Nephron progenitor cell (in vitro differentiated cells): ENCODE results near the gene ENPP1.

Source experiments
- DNase-seq: peaks from one replicate; pipeline ENCODE4 v3.0.0; 2021
- H3K27ac Mint-ChIP-seq: 2 replicates; pipeline ENCODE4 v1.8.0; 2021; ENCODE audit warnings: mild to moderate bottlenecking, moderate library complexity, mixed read lengths
- H3K27me3 Mint-ChIP-seq: 2 replicates; pipeline ENCODE4 v1.8.0; 2021; ENCODE audit warnings: mild to moderate bottlenecking, low read depth, mixed read lengths; ENCODE audit not compliant: poor library complexity
- H3K36me3 Mint-ChIP-seq: 2 replicates; pipeline ENCODE4 v1.8.0; 2021; ENCODE audit warnings: low read depth, mixed read lengths
- H3K4me1 Mint-ChIP-seq: 2 replicates; pipeline ENCODE4 v1.8.0; 2021; ENCODE audit warnings: mixed read lengths
- H3K4me3 Mint-ChIP-seq: 2 replicates; pipeline ENCODE4 v1.8.0; 2021; ENCODE audit warnings: mild to moderate bottlenecking, moderate library complexity, mixed read lengths
- H3K9me3 Mint-ChIP-seq: 2 replicates; pipeline ENCODE4 v1.8.0; 2021; ENCODE audit warnings: mild to moderate bottlenecking, moderate library complexity, mixed read lengths
- TF ChIP-seq, protein P1 (sequence below): fragments of 200-600 bp; sonication (generic); IDR thresholded peaks from 2 replicates; pipeline ENCODE4 v1.5.0; 2021; ENCODE audit warnings: antibody characterized with exemption

The ENPP1 gene

DNA sequence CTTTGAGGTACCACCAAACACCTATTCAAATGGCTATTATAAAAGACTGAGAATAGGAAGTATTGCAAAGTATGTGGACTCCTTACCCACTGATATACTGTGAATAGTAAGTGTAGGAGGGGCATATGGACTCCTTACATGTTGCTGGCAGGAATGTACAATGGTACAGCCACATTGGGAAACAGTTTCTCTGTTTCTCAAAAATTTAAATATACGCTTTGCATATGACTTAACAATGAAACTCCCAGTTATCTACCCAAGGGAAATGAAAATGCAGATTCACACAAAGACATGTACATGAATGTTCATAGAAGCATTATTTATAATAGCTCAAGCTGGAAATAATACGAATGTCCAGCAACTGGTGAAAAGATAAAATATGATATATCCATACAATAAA, 5.5 kb upstream of the ENPP1 start:
- no peak overlapping the region for H3K4me3 Mint-ChIP-seq
- H3K36me3 Mint-ChIP-seq: no peaks in the 10 kb centered on the region
- peaks cover 9% of the 10 kb centered on the region for H3K9me3 Mint-ChIP-seq
- H3K27me3 Mint-ChIP-seq: peaks cover 19% of the 10 kb centered on the region
- no peak for DNase-seq
- TF ChIP-seq, protein P1, sequence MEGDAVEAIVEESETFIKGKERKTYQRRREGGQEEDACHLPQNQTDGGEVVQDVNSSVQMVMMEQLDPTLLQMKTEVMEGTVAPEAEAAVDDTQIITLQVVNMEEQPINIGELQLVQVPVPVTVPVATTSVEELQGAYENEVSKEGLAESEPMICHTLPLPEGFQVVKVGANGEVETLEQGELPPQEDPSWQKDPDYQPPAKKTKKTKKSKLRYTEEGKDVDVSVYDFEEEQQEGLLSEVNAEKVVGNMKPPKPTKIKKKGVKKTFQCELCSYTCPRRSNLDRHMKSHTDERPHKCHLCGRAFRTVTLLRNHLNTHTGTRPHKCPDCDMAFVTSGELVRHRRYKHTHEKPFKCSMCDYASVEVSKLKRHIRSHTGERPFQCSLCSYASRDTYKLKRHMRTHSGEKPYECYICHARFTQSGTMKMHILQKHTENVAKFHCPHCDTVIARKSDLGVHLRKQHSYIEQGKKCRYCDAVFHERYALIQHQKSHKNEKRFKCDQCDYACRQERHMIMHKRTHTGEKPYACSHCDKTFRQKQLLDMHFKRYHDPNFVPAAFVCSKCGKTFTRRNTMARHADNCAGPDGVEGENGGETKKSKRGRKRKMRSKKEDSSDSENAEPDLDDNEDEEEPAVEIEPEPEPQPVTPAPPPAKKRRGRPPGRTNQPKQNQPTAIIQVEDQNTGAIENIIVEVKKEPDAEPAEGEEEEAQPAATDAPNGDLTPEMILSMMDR: no peak
- H3K27ac Mint-ChIP-seq: no peak overlapping the region
- H3K4me1 Mint-ChIP-seq: peaks cover 5% of the 10 kb centered on the region

DNA sequence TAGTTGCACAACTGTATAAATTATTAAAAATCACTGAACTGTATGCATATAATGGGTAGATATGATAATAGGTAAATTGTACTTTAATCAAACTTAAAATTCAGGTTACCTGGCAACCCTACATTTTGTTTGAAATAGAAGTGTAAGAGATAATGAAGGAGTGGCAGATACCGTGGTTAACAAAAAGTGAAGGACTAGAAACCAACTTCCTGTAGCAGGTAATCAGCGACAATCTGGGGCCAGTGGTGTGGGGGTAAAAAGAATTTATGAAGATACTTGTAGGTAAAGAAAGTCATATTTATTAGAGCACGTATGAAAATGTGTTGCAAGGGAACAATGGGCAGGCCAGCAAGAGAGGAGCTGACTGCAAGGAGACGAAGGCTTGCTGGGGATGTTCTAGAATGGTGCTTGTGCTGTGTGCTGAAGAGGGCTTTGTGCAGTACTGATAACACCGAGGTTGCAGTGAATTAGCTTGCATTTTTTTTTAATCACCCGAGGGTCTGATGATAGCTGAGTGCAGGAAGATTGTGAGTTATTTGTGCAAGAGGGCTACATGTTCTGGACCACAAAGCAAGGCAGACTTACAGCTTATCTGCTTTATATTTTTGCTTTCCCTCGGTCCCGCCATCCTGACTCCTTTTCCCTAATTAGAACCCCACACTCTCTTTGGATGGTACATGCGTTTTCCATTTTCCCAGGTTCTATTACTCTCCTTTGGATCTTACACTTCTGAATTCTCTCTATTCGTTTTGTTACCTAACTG, 4.6 kb upstream of the ENPP1 start:
- Mint-ChIP-seq H3K27me3 (peaks cover 22% of the 10 kb centered on the region), H3K9me3 (peaks cover 9% of the 10 kb centered on the region), H3K27ac (no peak overlapping the region), H3K36me3 (no peaks in the 10 kb centered on the region), H3K4me3 (no peak overlapping the region), H3K4me1 (peaks cover 8% of the 10 kb centered on the region)
- DNase-seq: no peak
- TF ChIP-seq, protein P1: no peak

DNA sequence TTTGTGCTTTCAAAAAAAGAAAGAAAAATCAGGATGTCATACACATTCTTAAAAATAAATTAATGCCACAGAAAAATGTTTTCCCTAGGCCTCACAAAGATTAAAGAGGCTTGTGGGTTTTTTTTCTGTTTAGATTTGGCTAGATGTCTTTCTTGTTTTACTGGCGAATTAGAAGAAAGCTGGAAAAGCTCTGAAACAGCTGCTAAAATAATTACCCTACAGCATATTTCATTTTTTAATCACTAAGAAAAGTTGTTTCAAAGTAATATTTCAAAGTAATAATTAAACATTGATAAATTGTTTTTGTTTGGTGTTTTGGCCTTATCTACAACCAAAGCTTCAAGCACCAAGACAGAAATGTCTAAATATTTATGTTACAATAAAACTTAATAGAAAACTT, 3.7 kb upstream of the ENPP1 start:
- H3K4me1 Mint-ChIP-seq: peaks cover 15% of the 10 kb centered on the region
- peaks cover 9% of the 10 kb centered on the region for H3K9me3 Mint-ChIP-seq
- peaks cover 26% of the 10 kb centered on the region for H3K27me3 Mint-ChIP-seq
- H3K4me3 Mint-ChIP-seq: no peak overlapping the region
- H3K27ac Mint-ChIP-seq: no peak overlapping the region
- H3K36me3 Mint-ChIP-seq: no peaks in the 10 kb centered on the region
- TF ChIP-seq, protein P1: no peak
- no peak for DNase-seq

DNA sequence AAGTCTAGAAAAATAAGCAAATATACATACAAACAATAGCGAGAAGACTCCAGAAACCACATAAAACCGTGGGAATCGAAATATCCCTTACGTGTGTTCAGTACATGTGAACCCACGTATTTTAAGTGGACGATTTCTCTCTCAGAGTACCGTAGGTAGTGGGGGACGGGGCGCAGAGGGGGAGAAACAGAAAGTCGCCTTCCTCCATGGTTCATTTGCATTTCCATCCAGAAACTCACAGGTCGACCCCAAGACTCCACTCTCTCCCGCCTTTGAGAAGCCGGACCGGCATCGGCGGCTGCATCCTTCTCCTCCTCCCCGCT, 538 bp upstream of the ENPP1 start:
- H3K27me3 Mint-ChIP-seq: peaks cover 29% of the 10 kb centered on the region
- H3K4me3 Mint-ChIP-seq: peak overlapping the region; percentile 92
- H3K27ac Mint-ChIP-seq: no peak overlapping the region
- peaks cover 9% of the 10 kb centered on the region for H3K9me3 Mint-ChIP-seq
- DNase-seq: no peak
- H3K4me1 Mint-ChIP-seq: peaks cover 15% of the 10 kb centered on the region
- TF ChIP-seq, protein P1: no peak
- H3K36me3 Mint-ChIP-seq: no peaks in the 10 kb centered on the region

DNA sequence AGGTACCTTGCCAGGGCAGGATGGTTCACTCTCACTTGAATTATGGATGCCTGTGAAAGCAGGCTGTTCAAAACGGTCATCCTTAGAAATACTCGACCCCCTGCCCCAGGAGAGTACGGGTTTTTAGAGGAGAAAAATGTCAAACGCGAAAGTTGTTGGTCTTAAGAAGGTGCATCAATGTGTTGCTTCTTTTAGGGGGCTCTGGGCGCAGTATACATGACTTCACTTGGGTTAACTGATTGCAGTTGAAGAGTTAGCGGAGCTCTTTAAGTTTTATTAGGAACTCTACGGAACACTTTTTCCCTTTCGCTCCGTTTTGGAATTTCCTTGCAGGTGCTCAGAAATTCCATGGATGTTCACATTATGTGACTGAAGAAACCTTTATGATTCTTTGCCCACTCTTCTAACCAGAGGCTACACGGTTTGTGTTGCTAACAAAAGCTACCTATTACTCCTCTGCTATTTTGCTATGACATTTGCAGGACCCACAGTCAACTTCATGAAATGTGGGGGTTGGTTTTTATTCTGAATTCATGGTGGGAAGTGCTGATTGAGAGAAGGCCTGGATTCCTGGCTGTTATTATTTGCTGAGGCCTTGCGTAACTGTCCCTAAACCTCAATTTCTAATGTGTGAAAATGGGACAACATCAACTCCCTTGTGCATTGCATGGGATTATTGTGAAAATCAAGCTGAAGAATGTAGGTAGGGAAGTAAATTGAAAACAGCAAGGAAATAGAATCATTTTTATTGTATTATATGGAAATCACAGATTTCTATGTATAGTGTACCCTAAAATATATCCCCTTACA, 845 bp downstream of the ENPP1 start:
- Mint-ChIP-seq H3K4me3 (peak overlapping the region; percentile 89), H3K9me3 (no peaks in the 10 kb centered on the region), H3K36me3 (no peaks in the 10 kb centered on the region), H3K27me3 (peaks cover 27% of the 10 kb centered on the region), H3K27ac (no peak overlapping the region), H3K4me1 (peaks cover 17% of the 10 kb centered on the region)
- no peak for DNase-seq
- TF ChIP-seq, protein P1: no peak
